ENCODE data around the gene DCUN1D4.
A peak's percentile ranks its signal among the peaks of the same experiment; 100 is the strongest.

DCUN1D4 gene

DNA sequence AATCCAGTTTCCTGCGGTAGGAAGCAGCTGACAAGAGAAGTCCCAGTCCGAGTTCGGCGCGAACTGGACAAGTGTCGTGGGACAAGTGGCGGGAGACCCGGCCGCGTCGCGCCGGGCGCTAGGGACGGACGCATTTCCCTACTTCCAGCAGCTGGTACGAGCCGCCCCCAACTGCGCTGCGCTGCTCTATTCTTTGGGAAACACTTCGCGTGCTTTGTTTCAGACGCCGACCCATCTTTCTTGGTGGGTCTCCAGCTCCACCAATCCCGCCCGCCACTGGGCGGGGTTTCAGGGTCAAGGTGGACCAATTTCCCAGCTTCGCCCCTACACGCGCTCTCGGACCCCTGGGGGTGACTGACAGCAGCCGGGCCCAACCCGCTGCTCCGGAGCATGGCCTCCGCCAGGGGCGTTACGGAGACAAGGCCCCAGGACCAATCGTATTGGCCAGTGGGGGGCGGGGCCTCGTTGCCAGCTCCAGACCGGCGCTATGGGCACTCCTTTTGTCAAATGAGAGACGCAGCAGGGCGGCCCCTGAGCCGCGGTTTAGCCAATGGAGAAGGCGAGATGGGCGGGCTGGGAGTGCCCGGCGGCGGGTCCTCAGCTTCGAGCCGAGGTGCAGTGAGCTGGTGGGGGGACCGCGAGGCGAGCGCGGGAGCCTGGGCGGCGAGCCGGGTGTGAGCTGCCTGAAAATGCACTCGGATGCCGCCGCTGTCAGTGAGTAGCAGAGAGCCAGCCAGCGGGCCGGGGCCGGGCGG lies at the start of gene DCUN1D4:
Gene DCUN1D4, plus strand, starts transcription at position 600 of the 755 bp plus-strand sequence. Its CDS starts 90 bp downstream, at position 690.
- DNase-seq, result peak; percentile 85 to 100 (median 99)

DNA sequence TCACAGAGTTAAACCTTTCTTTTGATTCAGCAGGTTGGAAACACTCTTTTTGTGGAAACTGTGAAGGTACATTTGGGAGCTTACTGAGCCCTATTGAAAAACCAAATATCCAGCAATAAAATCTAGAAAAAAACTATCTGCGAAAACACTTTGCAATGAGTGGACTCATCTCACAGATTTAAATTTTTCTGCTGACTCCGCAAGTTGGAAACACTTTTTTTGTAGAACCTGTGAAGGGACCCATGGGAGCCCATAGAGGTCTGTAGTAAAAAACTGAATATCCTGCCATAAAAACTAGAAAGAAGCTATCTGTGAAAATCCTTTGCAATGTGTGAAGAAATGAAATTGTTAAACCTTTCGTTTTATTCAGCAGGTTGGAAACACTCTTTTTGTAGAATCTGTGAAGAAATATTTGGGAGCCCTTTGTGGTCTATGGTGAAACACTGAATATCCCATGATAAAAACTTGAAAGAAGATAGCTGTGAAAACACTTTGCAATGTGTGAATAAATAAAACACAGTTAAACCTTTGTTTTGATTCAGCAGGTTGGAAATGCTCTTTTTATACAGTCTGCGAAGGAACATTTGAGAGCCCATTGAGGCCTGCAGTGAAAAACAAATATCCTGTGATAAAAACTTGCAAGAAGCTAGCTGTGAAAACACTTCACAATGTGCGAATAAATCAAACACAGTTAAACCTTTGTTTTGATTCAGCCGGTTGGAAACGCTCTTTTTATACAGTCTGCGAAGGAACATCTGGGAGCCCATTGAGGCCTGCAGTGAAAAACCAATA lies 22.3 kb upstream of the DCUN1D4 start:
- DNase-seq, result no peak

DNA sequence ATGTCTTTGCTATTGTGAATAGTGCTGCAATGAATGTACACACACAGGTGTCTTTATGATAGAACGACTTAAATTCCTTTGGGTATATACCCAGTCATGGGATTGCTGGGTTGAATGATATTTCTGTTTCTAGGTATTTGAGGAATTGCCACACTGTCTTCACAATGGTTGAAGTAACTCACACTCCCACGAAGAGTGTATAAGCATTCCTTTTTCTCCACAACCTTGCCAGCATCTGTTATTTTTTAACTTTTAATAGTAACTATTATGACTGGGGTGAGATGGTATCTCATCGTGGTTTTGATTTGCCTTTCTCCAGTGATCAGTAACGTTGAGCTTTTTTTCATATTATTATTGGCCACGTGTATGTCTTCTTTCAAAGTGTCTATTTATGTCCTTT lies 17.6 kb upstream of the DCUN1D4 start:
- DNase-seq, result no peak

DNA sequence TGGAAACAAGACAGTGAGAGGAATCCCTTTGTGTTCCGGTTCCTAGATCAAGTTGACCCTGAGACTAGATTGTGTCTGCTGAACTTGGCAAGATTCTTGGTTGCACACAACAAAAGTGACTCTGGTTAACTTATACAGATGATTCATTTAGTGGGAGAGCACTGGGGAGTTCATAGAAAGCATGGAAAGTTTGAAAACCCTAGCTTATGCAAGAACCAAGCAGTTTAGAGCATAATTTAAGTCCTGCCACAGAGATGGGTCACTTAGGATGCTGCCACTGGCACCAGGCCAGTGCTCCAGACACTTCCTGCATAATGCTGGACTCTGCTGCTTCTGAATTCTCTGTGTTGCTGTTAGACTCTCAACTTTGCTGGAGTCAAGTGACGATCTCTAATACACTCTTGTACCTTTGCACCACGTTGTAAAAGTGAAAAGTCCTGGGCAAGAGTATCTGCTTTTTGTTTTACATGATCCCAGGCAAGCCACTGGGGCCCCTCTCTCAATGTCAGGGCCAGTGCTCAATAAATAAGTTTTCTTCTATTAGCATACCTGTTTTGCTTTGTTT lies 12.7 kb upstream of the DCUN1D4 start:
- no peak for DNase-seq

DNA sequence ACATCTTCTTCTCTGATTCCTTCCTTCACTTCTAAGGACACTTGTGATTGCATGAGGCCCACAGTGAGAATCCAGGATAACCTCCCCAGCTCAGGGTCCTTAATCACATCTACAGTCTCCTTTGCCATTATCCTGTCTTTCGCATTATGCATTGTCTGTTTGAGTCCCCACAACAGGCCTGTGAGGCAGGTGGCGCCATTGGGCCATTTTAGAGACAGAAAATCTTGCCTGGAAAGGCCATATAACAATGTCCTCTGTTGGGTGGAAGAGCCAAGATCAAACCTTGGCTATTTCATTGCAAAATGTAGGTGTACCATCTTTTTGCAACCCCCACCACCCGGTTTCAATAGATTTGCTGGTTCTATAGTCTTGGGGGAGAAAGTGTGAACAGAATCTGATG lies 11.8 kb upstream of the DCUN1D4 start:
- peak in 33 of 56 donors; percentile 2 to 77 (median 24) for DNase-seq

DNA sequence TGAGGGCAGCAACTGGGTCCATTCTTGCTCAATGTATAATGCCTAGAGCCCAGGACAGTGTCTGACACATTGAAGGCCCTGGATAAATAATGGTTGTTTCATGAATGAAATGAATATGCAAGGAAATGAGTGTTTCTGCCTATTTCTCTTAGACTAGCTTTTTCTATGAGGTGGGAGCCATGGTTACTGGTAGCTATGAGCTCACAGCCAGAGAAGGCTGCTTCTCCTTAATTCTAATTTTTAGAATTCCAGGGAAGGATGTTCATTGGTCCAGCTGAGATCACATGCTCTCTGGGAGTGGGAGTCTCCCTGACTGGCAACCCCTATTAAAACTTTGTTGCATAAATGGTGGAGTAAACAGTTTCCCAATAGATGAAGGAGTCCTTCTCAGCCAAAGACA lies 9.7 kb upstream of the DCUN1D4 start:
- DNase-seq, result no peak

DNA sequence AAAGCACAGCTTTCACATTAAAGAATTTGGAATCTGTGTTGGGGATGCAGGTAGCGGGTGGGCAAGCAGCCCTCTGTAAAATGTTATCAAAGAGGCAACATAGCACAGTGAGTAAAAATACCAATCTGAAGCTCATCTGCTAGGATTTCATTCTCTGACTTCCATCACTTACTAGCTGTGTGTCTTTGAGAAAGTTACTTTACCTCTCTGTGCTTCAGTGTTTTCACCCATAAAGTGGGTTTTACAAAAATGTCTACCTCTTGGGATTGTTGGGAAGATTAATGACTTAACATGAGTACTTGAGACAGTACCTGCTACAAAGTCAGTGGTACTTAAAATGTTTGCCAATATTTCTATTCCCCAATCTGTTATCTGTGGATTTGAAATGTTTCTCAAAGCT lies 7.9 kb upstream of the DCUN1D4 start:
- DNase-seq, result no peak

DNA sequence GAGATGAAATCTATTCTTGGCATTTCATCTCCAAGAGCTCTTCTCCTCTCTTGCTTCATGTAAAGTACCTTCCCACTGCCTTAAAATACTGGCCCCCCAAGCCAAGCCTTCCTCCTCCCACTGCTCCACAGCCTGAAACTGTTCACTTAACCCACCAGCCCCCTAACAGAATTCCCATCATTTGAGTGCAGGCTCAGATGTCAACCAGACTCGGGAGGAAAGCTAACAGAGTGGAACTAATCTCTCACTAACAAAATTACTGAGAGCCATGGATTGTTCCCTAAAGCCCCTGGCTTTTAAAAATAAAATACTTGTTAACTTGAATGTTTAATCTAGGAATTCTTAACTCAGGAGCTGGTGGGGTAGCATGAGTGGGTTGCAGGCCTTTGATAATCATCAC lies 7.1 kb upstream of the DCUN1D4 start:
- no peak for DNase-seq

DNA sequence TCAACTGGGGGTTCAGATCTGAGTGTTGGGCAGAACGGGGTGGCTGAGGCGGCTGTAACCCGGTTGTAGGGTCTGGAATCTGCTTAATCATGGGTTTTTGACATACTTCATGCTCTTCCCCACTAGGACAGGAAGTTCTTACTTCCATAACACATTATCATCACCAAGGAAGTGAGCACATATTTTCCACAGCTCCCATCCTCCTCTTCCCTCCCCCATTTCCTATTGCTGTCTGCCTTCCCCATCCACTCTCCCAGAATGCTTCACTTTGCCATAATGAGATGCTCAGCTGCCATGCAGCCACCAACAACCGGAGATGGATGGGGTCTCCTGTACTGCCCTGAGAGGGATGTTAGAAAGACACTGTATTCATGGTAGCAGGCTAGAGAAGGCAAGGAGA lies 6.4 kb upstream of the DCUN1D4 start:
- DNase-seq, result no peak

DNA sequence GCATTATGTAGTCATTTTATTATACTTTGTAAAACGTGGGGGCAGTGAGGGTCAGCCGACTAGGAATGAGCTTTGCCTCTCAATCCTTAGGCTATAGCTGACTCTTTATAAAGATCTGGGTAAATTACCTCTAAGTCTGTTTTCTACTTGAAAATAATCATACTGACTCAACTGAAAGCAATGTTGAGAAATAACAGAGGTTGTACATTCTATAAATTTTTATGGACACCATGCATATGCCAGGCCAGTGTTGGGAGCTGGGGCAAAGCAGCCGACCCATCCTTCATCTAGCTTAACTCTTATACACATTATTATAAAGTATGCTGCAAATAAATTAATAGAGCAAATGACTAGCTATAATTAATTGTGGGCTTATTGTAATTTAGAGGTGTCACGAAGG lies 2.2 kb upstream of the DCUN1D4 start:
- DNase-seq, result no peak

DNA sequence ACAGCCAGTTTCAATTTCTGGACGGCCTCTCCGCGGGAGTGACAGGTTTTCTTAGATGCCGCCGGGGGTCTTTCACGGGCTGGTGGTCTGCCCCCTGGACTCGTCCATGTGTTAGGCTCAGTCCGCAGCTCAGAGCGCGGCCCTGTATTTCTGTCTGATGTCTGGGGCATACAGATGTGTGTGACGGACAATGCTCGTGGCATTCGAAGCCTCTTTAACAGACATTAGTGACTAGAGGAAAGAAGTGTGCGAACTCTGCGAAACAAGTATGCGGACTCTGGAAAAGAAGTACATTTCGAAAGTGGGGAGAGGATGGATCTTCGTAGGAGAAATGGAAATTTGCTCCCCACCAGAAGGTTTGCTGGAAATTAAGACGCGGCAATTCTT lies 793 bp upstream of the DCUN1D4 start:
- DNase-seq, result peak in 6 of 56 donors; percentile 7 to 56 (median 40)

DNA sequence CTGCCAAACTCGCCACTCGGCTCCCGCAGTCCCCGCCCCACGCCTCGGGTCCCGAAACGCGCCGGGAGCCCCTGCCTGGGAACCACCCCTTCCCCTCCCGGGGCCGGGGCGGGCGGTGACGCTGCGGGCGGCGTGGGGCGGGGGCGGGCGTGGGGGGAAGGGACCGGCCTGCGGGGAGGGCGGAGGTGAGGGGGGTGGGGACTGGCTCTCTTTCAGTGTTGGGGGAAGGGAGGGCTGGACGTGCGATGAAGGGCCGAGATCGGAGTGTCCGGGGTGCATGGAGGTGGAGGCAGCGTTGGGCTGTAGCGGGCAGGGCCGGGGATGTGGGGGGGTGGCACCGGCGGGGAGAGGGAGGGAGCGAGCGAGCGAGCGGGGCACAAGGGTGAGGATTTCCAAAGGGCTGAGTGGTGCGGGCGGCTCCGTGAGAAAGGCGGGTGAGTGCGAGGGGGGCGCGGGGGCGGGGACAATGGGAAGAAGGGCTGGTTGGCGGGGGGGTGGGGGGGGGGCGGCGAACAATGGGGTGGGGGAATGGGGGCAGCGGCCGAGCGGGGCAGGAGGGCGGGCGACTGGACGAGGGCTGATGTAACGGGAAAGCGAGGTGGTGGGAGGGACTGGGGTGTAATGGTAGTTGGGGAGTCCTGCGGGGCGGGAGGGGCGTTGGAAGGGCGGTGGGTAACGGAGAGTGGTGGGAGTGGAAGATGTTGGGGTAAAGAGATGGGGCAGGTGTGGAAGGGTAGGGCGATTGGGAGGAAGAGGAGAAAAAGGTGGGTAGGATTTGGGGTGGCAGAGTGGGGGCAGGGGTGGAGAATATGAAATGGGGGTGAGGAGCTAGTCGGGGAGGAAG lies 578 bp downstream of the DCUN1D4 start:
- DNase-seq, result peak in 45 of 56 donors; percentile 41 to 90 (median 76)

DNA sequence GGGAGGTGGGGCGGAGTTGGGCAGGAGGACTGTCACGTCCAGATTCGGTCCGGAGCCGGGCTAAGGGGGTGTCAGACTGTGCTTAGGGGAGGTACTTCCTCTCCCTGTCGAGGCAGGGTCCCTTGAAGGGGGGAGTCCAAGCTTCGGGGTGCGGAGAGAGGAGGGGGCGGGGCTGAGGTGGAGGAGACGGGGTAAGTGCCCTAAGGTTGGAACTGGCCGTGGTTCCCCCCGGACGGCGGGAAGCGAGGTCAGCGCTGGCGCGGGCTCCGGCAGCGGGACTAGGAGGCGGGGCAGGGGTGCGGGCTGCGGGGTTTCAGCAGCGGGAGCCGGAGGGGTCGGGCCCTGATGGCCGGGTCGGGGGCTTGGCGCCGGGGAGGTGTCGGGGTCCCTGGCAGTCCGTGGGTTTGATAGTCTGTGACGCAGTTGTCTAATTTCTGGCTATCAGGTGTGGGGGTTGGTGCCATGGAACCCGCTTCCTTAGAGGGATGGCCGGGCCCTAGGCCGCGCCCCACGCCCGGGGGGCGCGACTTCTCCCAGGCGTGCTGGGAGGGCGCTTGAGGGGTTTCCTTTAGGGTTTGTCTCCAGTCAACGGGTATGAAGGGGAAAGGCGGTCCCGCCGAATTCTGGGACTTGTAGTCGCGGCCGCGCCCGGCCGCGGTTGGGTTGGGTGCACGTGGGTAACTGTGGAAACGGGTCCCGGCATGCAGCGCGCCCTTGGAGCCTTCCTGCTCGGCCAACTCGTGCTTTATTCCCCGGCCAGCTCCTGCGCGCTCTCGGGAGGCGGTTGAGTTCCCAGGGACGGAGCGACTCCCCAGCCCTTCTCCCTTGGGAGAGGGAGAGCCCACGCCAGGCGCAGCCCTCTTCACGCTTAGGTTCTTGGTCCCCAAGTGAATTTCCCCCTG lies 1.5 kb downstream of the DCUN1D4 start:
- DNase-seq, result peak; percentile 58 to 97 (median 90)

DNA sequence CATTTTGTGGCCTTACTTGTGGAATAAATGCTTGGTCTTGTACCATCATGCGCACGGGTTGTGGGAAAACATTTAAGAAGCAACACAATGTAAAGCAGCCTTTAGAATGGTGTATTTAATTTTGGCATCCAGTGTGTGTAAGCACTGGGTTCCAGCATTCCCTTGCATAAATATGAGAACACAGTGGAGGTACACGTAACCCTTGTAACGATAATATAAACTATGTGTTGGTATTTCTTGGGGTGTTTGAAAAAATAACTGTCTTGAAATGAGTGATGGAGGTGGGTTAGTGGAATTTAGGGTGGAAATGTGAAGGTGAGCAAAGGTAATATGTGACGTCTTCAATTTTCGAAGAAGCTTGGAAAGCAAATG lies 2.1 kb downstream of the DCUN1D4 start:
- DNase-seq, result no peak

DNA sequence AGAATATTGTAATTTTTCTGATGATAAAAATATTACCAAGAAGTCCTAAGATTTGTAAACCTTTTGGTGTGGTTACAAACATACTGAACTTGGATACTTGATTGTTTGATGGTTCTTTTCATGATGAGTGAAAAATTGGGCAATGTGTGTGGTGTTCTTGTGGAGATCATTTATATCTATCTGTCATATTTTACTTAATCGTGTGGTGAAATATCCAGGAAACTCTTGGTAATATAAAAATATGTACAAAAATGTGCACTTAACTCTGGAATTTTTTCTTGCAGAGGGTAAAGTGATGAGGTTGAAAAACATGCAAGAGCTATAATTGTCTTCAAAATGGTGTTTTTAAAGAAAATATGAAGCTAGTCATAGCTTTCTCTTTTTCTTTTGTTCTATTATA lies 2.8 kb downstream of the DCUN1D4 start:
- DNase-seq, result no peak

DNA sequence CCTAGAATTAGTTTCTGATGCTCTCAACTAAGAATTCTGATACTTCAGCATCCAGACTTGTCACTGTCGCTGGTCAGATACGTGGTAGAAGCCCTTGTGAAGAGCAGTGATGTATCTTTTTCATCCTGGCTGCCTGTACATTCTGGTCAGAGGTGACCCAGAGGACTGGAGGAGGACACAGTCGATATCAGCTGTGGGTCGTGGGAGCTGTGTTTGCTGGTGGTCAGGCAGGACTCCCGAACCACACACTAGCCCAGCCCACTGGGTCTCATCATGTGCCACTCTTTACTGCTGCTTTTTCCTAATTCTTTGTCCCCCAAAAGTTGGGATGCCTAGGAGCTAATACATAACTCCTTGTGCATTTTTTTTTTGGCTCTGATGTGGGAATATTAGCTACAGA lies 6.5 kb downstream of the DCUN1D4 start:
- no peak for DNase-seq

DNA sequence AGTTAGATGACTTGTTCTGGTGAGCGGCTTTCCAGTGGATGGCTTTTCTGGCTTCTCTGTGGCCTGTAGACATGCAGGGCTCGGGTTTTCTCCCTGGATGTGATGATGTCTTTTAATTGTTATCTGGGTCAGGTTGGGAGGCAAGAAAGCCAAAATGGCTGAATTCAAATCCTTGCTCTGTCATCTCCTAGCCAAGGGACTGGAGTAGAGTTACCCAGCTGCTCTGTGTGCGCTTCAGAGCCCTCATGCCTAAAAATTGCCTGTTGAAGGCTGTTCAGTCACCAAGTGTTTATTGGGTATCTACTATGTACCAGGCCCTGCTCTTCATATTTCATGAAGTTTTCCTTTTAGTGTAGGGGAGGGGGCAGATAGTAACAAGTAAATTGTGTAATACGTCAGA lies 7.3 kb downstream of the DCUN1D4 start:
- DNase-seq, result no peak

DNA sequence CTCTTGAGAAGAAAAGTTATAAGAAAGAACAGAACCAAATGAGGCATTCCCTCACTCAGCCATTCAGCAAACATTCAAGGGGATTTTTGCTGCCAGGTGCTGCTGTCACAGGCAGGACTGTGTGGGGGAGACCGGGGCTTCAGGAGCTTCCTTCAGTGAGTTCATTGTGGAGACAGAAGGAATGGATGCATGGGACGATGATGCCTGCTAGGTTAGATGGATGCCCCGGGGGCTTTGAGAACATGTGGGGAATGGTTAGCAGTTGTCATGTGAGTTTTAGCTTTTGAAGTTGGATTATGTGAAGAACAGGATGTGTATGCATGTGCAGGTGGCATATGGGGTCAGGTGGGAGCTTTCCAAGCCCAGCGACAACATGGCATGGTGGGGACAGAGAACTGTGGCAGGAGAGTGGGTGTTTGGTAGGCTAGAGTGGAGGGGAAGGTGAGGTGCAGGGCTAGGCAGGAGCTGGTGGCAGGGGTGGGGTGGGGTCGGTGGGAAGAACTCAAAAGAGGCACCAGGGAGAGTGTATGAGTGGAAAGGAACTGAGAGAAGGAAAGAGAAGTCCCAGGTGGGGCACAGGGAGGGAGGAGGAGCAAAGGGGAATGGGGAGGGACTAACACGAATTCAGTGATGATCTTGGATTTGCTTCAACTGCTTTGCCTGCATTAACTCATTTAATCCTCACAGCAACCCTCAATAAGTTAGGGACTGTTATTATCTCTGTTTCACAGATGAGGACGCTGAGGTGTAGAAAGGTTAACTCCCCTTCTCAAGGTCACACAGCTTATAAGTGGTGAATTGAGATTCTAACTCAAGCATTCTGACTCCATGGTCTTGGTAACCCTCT lies 8.4 kb downstream of the DCUN1D4 start:
- DNase-seq, result no peak

DNA sequence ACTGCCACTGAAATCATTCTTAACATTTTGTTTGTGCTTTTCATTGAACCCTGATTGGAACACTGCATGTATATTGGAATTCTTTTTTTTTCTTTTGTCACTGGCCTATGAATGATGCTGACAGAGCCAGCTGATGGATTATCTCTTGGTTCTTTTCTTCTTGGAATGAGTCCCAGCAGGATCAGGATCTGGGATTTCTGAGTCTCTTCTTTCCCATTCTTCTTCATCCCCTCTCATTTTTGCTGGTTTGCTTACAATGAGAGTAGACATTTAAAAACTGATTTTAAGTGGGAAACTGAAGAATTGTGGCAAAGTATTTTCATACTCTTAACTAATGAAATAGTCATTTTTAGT lies 9.0 kb downstream of the DCUN1D4 start:
- DNase-seq, result no peak
